Activated naive CD4-positive, alpha-beta T cell treated with anti-CD3 and anti-CD28 coated beads, Interleukin-2, amount 50 U/mL, for 16 hours (primary cell): ENCODE measurements around the gene CRYBA2.

Source experiments
- DNase-seq: peaks from one replicate; pipeline ENCODE4 v3.0.0-alpha.2; 2020

The CRYBA2 gene

DNA sequence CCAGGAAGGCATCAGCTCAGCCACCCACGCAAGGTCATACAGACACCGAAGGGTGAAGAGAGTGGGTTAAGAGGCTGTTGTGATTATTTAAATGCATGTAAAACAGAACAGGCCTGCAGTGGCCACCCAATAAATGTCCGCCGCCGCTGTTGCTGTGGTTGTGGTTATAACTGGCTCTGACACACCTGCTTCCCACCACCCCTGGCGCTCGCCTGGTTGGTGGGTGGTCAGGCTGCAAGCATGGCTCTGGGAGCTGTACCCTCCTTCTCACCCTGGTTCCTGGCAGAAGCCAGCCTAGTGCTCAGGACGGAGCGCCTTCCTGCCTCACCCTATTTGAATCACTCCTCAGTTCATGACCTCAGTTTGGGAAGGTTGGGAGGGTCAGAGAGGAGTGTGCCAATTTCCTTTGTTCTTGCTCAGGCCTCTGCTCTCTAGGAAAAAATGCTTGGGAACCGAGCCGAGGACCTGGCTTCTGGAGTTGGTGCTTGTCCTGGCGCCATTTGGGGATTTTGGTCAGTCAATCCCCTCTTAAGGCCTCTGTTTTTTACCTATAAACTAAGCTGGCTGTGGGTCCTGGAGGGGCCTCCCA lies 5.3 kb upstream of the CRYBA2 start:
- no peak for DNase-seq

DNA sequence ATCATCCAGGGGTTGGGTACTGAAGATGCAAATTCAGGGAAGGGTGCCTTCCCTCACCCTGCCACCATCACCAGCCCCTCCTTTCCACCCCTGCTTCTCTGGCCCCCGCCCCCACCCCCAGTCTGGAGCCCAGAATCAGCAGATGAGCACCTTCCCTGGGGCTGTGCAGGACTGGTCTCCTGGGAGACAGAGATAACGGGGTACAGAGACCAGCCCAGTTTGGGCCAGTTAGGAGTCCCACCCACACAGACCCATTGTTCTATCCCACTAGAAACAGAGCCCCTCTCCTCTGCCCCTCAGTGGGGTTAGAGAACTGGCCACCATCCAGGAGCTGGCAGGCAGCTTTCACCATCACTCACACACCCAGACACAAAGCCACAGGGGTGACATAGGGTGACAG lies 4.5 kb upstream of the CRYBA2 start:
- DNase-seq: no peak

- no peak for DNase-seq
Observed at GRCh38 chr2:218996937-218997336, 3.7 kb upstream of the CRYBA2 start.

GRCh38 chr2:218995972-218996711 lies 2.9 kb upstream of the CRYBA2 start:
- peak; percentile 82 for DNase-seq

GRCh38 chr2:218995561-218995960 lies 2.3 kb upstream of the CRYBA2 start:
- DNase-seq: no peak

GRCh38 chr2:218992703-218993344 lies 398 bp downstream of the CRYBA2 start:
- no peak for DNase-seq

DNA sequence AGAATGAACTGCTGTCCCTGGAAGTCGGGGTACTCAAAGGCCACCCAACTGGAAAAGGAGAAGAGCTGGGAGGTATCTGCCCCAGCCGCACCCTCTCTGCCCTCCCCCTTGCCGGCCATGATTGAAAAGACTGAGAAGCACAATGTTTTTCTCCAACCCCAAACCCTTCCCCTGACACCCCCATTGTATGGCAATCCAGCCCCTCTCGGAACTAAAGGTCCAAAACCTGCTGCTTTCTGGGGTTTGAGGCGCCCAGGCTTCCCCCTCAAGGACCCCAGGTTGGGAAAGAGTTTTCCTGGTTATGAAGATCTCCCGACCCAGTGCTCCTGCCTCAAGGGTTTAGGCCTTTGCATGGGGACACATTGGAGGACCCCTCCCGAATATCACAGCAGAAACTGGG lies 1.0 kb downstream of the CRYBA2 start:
- DNase-seq: no peak

GRCh38 chr2:218991674-218992168 lies 1.5 kb downstream of the CRYBA2 start:
- no peak for DNase-seq

DNA sequence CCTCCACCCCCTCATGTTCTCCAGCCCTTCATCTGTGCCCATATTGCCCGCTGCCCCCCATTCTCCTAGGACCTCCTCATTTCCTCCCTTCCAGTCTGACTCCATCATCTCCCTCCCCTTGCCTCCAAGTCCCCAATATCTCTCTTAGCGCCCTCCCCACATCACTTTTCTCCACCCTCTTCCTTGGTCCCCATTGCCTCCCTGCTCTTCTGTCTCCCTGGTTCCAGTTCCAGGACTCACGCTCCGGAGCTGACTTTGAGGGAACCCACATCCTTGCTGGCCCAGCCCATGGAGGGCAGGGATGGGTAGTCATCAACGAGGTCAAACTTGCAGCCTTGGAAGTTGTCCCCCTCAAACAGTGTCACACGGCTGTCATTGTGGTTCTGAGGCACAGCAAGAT lies 2.6 kb downstream of the CRYBA2 start:
- no peak for DNase-seq

DNA sequence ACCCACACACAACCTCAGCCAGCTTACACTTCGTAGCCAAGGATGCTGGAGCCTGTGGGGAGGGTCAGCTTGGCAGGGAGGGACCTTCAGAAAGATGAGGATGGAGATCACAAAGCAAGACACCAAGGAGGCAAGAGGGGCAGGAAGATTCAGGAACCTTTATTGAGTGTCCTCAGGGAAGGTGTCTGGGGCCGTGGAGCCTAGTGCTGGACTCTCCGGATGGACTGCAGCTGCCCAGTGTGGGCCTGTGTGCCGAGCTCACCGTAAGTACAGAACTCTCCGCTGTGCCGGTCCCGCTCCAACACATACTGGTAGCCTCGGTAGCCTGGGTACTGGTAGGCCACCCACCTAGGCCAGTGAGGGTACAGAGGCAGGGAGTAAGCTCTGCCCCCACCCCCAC lies 3.2 kb downstream of the CRYBA2 start:
- DNase-seq: no peak

- no peak for DNase-seq
Observed at GRCh38 chr2:218988650-218989049, 4.6 kb downstream of the CRYBA2 start.

GRCh38 chr2:218988164-218988563 lies 5.1 kb downstream of the CRYBA2 start:
- DNase-seq: no peak

DNA sequence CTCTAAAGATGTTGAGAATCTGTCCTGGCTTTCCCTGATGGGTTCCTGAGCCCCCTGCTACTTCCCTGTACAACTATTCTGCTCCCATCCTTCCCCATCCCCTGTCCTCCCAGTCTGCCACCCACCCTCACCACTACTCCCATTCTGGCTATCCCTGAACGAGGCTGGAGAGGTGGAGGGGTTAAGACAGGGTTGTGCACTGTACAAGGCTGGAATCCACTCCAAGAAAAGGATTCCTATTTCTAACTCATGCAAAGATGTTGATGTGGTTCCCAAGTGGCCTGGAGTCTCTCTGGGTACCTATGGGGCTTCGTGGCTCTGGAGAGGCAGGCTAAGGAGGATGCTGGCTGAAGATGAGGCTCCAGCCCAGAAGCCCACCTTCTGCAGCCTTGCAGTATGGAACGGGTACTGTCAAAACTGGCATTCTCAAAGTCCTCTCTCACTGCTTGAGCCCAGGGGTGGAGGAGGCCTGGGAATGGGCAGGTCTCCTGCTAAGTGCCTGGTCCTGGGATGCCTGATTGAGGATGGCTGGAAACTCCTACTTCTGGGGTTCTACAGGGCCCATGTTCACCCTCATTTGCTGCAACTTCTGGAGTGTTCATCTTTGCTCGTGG lies 7.0 kb downstream of the CRYBA2 start:
- DNase-seq: no peak

GRCh38 chr2:218985325-218986091 lies 7.7 kb downstream of the CRYBA2 start:
- DNase-seq: no peak

- no peak for DNase-seq
Observed at GRCh38 chr2:218985021-218985324, 8.2 kb downstream of the CRYBA2 start, which contains the start of gene FEV. TSS of gene FEV (minus strand) at chr2:218985184. CDS start at chr2:218985075, 109 bp downstream.

DNA sequence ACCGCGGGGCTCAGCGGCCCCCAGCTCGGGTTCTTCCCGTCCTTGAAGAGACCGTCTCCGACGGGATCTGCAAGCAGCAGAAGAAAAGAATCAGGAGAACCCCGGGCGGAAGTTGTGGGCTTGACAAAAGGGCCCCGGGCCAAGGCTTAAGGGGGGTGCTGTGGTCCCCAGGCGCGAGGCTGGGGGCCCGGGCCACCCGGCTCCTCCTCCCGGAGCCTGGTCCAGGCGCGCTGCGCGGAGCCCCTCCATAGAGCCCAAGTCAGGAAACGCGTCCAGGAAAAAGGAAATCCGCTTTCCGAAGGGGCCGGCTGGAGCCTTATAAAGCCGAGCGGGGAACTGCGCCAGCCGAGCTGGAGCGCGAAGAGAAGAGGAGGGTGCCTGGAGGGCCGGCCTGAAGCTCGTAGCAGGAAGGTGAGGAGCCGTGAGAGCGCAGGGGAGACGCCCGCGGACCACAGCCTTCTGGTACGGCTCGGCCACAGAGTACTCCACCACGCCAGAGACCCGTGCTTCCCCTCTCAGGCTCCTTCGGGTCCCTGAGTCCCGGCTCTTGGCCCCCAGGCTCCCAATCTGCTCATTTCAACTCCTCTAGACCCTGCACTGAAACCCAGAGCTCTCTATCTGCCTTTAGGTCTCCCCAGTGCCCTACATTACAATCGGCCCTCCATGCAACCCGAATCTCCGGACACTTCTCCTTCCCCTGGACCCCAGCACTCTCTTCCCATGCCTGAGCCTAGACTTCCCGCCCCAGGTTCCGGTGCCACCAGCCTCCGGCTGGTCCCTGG lies 8.8 kb downstream of the CRYBA2 start:
- no peak for DNase-seq

GRCh38 chr2:218983934-218984238 lies 9.3 kb downstream of the CRYBA2 start:
- DNase-seq: no peak

- no peak for DNase-seq
Observed at GRCh38 chr2:218983263-218983933, 9.8 kb downstream of the CRYBA2 start.

GRCh38 chr2:218982586-218983262 lies 10.5 kb downstream of the CRYBA2 start:
- no peak for DNase-seq

DNA sequence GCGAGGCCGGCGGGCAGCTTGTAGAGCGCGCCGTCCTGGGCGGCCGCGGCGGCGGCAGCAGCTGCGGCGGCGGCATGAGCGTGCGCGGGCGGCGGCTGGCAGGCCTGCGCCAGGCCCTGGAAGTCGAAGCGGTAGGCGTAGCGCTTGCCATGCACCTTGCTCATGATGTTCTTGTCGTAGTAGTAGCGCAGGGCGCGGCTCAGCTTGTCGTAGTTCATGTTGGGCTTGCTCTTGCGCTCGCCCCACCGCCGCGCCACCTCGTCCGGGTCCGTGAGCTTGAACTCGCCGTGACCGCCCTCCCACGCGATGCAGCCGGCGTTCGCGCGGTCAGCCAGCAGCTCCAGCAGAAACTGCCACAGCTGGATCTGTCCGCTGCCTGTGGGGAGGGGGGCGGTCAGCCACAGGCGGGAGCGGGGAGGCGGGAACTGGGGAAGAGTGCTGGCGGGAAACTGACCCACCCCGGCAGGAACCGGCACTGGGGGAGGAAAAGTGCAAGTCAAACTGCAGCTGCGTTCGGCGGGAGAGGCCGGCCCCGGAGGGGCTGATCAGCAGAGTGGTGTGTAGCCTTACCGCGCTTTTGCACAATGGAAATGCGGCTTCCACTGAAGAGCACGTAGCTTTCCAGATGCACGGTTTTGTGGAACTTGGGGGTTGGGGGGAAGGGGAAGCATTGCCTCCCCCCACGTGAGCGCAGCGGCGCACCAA lies 11.2 kb downstream of the CRYBA2 start:
- peak; percentile 56 for DNase-seq
